Activated T-cell treated with anti-CD3 and anti-CD28 coated beads, Interleukin-2, amount 50 U/mL, for 48 hours (primary cell): ENCODE measurements around the gene PLCXD1.
"Not testable (repeated sequence)": the region's sequence is repeated elsewhere in the genome, so short reads cannot be mapped to it uniquely, and the experiment has no call there.

Experiments used
- DNase-seq, 2 experiments: peaks; one replicate each; pipeline ENCODE4 v3.0.0-alpha.2; 2020

PLCXD1 gene

GRCh38 chrX:264006-264405 lies 17.2 kb upstream of the PLCXD1 start:
- not testable (repeated sequence) for DNase-seq

GRCh38 chrX:264634-265455 lies 16.3 kb upstream of the PLCXD1 start:
- DNase-seq = no peak

DNA sequence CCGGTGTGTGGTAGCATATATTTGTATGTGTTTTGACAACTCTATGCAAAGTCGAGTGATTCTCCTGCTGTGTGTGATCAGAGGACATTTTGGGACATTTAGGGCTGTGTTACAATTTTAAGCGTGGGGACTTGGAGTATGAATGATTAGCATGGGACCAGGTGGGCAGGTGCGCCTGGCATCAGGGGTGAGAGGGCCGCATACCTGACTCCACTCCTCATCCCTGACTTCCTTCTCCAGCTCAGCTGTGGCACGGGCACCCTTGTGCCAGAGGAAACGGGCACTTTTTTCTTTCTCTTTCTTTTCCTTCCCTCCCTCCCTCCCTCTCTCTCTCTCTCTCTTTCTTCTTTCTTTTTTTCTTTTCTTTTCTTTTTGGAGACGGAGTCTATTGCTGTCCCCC lies 15.7 kb upstream of the PLCXD1 start:
- DNase-seq = no peak

DNA sequence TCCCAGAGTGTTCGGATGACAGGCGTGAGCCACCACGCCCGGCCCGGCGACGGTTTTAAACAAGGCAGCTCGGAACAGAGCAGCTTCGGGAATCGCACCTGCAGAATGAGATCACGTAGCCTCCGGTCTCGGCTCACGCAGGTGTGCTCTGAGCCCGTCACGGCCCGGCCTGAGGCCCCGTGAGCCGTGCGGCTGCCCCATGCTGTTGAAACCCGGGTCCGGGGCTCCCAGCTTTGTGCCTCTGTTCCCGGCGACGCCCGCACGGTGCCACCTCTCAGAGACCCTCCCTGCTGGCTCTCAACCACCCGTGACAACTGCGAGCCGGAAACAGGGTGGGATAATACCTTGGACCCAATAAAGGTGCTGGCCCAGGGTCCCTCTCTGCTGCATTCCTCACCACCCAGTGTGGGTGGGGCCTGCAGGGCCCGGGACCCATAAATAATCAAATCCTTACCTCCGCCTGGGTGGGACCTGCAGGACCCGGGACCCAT lies 13.4 kb upstream of the PLCXD1 start:
- no peak for DNase-seq

DNA sequence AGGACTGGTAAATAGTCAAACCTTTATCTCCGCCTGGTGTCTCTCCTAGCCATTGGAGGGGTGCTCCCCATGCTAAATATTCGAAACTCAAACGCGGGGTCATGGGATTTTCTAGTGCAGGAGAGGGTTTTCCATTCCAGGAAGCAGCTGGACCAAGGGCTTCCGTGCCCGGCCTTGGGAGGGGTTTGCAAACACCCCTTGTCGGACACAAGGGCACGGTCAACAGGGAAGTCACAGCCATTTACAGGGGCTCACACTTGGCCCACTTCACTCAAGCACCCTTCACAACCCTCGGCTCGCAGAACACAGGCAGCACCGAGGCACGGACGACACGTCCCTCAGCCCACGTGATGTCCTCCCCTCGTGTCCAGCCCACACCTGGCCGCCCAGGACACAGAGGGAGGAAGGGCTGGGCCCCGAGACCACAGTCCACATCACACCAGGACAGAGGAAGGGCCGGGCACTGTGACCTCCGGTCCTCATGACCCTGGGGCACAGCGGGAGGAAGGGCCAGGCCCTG lies 10.3 kb upstream of the PLCXD1 start:
- DNase-seq = no peak

- no peak for DNase-seq
These were observed 6.2 kb upstream of the PLCXD1 start for GRCh38 chrX:274904-275475.

- DNase-seq = no peak
These were observed 5.7 kb upstream of the PLCXD1 start for GRCh38 chrX:275476-275966.

DNA sequence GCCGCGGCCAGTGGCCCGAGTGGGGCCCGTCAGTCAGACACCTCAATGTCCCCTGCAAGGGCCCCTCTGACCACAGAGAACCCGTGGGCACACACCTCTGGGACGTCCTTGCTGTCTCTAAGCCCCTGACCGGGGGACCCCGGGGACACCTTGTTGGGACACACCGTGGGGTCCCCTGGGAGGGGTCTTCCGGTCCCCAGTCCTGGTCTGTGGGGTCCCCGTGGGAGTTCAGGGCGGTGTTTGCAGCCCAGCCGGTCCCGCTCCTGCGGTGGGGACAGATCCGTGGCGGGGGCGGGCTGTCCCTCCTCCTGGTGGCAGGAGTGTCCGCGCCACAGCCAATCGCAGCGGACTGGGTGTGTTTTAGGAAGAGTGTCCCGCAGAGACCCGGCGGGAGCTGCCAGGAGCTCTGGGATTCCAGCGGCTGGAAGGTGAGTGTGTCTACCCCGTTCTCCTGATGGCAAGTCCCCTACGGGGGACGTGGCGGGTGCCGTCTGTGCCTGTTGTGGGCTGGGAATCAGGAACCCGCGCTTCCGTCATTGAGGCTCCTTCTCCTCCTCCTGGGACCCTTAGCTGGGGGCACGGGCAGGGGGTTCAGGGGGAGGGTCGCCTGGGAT lies 5.1 kb upstream of the PLCXD1 start:
- DNase-seq = peak; percentile 65 to 68

DNA sequence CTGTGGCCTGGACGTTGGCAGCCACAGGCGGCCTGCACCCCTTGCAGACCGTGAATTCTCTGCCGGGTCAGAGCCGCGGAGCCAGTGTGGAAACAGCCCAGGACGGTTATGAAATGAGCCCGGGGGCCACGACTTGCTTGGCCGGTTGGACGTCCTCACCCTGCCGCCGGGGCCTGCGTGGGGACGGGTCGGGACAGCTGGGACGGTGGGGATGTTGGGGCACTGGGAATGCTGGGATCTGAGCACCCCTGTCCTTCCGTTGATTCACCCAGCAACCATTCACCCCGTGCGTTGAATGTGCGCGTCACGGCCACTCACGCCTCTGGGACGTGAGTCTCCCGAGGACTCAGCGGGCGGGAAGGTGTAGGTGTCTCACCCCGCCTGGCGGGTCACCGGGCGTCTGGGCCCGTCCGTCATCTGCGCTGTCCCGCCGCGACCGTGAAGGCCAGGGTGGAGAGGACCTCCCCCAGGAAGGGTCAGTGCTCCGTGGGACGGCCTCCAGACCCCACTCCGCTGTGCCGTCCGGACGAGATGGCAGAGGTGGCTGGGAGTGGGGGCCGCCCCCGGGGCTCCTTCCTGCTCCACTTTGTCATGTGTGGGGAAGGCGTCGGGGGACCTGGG lies 4.5 kb upstream of the PLCXD1 start:
- DNase-seq = peak in 1 of 2 experiments; percentile 45

DNA sequence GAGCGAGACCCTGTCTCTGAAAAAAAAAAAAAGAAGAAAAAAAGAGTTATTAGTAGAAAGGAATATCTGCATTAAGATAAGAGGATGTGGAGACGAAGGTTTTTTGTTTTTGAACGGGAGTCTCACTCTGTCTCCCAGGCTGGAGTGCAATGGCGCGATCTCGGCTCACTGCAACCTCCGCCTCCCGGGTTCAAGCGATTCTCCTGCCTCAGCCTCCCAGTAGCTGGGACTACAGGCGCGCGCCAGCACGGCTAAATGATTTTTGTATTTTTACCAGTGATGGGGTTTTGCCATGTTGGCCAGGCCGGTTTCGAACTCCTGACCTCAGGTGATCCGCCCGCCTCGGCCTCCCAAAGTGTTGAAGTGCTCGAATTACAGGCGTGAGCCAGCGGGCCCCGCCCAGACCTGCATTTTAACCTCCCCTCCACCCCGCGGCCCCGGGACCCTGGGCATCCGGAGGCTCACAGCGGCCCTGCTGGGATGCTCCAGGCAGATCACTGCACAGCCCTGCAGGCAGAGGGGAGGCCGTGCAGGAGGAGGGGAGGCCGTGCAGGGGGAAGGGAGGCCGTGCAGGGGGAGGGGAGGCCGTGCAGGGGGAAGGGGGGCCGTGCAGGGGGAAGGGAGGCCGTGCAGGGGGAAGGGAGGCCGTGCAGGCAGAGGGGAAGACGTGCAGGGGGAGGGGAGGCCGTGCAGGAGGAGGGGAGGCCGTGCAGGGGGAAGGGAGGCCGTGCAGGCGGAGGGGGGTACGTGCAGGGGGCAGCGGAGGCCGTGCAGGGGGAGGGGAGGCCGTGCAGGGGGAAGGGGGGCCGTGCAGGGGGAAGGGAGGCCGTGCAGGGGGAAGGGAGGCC lies 1.2 kb upstream of the PLCXD1 start:
- not testable (repeated sequence) for DNase-seq

GRCh38 chrX:280722-281121 lies 459 bp upstream of the PLCXD1 start:
- DNase-seq = not testable (repeated sequence)

DNA sequence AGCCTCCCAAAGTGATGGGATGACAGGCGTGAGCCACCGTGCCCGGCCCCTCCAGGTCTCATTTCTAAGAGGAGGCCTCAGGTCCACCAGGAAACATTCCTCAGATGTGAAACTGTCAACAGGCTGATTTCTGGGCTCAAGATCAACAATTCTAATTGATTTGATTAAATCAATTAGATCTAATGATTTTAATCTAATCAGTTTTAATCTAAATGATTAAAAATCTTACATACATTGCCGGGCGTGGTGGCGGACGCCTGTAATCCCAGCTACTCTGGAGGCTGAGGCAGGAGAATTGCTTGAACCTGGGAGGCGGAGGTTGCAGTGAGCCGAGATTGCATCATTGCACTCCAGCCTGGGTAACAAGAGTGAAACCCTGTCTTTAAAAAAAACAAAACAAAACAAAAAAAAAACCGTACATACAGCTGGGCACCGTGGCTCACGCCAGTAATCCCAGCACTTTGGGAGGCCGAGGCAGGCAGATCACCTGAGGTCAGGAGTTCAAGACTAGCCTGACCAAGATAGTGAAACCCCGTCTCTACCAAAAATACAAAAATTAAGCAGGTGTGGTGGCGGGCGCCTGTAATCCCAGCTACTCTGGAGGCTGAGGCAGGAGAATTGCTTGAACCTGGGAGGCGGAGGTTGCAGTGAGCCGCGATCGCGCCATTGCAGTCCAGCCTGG lies 960 bp downstream of the PLCXD1 start:
- DNase-seq = not testable (repeated sequence)

DNA sequence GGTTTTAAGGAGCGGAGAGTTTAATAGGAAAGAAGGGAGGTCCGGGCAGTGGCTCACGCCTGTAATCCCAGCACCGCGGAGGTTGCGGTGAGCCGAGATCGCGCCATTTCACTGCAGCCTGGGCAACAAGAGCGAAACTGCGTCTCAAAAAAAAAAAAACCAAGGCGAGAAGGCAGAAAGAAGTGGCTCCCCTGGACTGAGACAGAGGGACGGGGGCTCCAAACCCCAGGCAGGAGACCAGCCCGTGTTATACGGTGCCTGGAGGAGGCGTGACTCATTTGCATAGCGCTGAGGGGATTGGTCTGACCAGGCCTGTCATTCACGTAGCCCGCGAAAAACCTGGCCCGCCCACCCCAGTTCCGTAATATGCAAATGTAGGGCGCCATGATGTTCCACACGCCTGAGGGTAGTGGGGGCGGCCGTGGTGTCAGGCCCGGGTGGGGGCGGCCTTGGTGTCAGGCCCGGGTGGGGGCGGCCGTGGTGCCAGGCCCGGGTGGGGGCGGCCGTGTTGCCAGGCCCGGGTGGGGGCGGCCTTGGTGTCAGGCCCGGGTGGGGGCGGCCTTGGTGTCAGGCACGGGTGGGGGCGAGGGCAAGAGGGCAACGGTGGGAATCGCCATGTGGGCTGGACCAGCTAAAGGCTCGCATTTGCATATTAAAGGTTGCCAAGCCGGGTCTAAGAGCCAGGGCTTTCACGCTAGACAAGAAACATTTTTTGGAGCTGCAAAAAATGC lies 2.1 kb downstream of the PLCXD1 start:
- DNase-seq = peak; percentile 91 to 92

- no peak for DNase-seq
These were observed 4.0 kb downstream of the PLCXD1 start for GRCh38 chrX:285076-285677.

DNA sequence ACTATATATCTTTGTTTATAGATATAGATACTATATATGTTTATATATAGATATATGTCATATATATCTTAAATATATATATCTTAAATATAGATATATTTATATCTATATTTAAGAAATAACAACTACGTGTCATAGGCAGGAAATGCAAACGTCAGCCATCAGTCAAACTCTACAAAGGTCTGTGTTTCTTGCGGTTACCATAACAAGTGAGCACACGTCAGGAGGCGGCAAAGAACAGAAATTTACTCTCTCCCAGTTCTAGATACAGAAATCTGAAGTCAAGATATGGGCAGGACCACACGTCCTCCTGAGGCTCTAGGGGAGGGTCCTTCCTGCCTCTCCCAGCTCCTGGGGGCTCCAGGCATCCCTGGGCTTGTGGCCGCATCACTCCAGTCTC lies 6.5 kb downstream of the PLCXD1 start:
- no peak for DNase-seq

DNA sequence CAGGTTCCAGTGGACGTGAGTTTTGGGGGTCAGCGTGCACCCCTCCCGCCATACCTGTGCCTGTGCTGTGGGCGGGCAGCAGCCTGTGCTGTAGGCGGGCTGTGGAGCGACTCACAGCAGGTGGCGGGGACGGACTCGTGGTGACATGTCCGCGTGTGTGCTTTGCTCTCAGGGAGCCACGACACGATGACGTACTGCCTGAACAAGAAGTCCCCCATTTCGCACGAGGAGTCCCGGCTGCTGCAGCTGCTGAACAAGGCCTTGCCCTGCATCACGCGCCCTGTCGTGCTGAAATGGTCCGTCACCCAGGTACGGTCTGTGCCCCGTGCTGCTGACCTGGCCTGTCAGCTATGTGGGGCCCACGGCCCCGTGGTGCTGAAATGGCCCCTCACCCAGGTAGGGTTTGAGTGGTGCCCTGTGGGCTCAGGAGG lies 7.4 kb downstream of the PLCXD1 start:
- DNase-seq = no peak

DNA sequence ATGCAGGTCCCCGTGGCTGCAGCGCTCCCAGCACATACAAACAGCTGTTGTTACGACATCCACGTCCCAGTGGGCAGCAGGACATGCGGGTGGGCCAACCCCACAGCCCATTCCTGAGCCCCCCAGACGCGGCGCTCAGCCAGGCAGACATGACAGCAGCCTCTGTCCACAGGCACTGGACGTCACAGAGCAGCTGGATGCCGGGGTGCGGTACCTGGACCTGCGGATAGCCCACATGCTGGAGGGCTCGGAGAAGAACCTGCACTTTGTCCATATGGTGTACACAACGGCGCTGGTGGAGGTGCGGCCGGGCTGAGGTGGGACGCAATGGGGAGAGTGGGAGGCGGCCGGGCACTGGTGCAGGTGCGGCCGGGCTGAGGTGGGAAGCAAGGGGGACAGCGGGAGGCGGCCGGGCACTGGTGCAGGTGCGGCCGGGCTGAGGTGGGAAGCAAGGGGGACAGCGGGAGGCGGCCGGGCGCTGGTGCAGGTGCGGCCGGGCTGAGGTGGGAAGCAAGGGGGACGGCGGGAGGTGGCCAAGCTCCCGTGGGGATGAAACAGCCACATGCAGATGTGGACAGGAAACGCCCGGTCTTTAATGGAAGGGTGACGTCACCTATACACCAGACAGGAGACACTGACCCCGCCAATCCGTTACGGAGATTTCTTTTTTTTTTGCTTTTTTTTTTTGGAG lies 9.4 kb downstream of the PLCXD1 start:
- DNase-seq = no peak

DNA sequence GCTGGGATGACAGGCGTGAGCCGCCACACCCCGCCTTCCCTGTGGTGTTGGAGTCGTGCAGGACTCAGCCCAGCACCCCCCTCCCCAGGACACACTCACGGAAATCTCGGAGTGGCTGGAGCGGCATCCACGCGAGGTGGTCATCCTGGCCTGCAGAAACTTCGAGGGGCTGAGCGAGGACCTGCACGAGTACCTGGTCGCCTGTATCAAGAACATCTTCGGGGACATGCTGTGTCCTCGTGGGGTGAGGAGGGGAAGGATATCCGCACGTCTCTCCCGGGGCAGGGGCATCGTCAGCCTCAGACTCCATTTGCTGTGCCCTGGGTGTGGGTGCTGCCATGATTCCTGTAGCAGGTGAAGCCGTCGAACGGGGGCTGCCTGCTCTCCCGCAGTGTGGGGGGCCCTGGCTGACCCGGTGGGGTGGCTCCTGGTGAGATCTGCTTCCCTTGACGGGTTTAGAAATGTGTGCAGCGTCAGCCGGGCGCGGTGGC lies 10.3 kb downstream of the PLCXD1 start:
- no peak for DNase-seq
